ENCODE results near the gene ABCB10. TPM values are rescaled to one million over a fixed set of nuclear protein-coding genes. Genes with fewer than 3 reads are reported as not detected.

ABCB10 gene
- total RNA-seq, 4 donors from 2014 or later: 11.4 to 13.2 (median 12.2) TPM

DNA sequence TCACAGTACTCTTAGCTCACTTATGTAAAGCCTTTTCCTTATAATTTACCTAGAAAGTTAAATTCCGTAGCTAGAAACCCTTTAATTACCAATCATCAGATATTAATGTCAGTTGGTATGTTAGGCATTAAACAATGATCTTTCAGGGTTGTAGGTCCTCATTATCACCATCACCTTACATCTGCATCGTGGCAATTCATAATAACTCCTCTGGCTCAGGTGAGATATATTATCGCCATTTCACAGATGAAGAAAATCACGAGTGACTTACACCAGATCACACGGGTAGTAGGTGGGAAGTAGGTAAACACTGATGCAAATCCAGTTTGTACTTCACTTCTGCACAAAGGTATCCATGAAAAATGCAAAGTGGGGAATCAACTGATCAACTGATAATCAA is 51.0 kb downstream of the ABCB10 start:
- intact Hi-C loops (cut with DNase I; ENCODE audit: low total_unique reads): no loop called here
- no peak for DNase-seq (ENCODE audit: low spot score in 2 of 2)
- H3K4me3 ChIP-seq (ENCODE audit: low read depth, poor library complexity, severe bottlenecking): peak overlapping the region; percentile 82
- 2 to 4% methylated on average over 5 of the region's 5 CpGs for WGBS, 2 donors
- TF ChIP-seq, protein P1, sequence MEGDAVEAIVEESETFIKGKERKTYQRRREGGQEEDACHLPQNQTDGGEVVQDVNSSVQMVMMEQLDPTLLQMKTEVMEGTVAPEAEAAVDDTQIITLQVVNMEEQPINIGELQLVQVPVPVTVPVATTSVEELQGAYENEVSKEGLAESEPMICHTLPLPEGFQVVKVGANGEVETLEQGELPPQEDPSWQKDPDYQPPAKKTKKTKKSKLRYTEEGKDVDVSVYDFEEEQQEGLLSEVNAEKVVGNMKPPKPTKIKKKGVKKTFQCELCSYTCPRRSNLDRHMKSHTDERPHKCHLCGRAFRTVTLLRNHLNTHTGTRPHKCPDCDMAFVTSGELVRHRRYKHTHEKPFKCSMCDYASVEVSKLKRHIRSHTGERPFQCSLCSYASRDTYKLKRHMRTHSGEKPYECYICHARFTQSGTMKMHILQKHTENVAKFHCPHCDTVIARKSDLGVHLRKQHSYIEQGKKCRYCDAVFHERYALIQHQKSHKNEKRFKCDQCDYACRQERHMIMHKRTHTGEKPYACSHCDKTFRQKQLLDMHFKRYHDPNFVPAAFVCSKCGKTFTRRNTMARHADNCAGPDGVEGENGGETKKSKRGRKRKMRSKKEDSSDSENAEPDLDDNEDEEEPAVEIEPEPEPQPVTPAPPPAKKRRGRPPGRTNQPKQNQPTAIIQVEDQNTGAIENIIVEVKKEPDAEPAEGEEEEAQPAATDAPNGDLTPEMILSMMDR (IDR thresholded peaks at IDR 0.05): no peak
- TF ChIP-seq POLR2A (IDR thresholded peaks at IDR 0.05): no peak

DNA sequence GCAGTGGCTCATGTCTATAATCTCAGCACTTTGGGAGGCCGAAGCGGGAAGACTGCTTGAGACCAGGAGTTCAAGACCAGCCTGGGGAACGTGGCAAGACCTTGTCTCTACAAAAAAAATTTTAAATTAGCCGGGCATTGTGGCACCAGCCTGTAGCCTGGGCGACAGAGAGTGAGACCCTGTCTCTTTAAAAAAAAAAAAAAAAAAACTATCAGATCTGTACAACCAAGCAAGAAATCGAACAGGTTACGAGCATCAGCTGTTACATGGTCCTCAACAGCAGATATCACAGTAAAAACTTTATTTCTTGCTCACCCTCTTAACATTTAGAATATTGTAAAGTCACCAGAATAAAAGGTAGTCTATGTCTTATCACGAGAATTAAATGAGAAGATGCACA is 51.9 kb downstream of the ABCB10 start:
- TF ChIP-seq POLR2A (IDR thresholded peaks at IDR 0.05): no peak
- TF ChIP-seq, protein P1 (IDR thresholded peaks at IDR 0.05): no peak
- H3K4me3 ChIP-seq (ENCODE audit: low read depth, poor library complexity, severe bottlenecking): no peak overlapping the region
- no peak for DNase-seq (ENCODE audit: low spot score in 2 of 2)
- intact Hi-C loops (cut with DNase I; ENCODE audit: low total_unique reads): no loop called here
- WGBS, 2 donors: 75 to 80% methylated on average over 8 of the region's 8 CpGs

DNA sequence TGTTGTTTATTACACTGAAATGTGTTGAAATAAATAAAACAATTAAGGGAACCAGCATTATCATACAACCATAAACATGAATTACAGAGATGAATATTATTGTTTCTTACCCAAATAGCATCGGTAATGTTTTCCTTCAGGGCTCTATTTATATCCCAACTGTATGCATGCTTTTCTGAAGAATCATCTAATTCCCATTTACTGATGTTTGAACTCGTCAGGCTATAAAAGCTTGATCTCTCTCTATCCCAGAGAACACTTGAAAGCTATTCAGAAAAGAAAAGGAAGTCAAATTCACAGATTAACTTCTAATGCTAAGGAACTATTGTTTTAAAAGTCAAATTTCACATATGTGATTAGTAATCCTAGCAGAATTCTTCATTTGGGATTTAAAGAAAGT is 62.7 kb downstream of the ABCB10 start:
- 71 to 78% methylated on average over 2 of the region's 2 CpGs for WGBS, 2 donors
- DNase-seq (ENCODE audit: low spot score in 2 of 2): no peak
- intact Hi-C loops (cut with DNase I; ENCODE audit: low total_unique reads): no loop called here
- TF ChIP-seq, protein P1 (IDR thresholded peaks at IDR 0.05): no peak
- no peak for TF ChIP-seq POLR2A (IDR thresholded peaks at IDR 0.05)
- H3K4me3 ChIP-seq (ENCODE audit: low read depth, poor library complexity, severe bottlenecking): no peak overlapping the region

DNA sequence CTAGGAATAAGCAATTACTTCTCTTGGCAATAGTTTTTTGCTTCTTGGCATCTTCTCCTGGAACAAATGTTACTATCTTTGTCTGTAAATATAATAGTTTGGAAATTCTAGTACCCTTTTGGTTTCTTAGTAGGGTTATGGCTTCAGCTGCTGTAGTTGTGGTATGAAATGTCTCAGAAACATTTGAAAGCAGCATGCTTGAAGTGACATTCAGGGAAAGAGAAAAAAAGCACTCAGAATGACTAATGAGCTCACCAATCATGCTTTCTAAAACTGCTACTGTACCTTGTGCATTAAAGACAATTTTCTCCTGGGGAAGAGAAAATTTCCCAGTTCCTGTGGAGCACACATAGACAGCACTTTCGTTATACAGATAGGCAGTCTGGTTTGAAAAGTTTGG is 71.3 kb downstream of the ABCB10 start:
- TF ChIP-seq, protein P1 (IDR thresholded peaks at IDR 0.05): no peak
- no peak for TF ChIP-seq POLR2A (IDR thresholded peaks at IDR 0.05)
- no peak for DNase-seq (ENCODE audit: low spot score in 2 of 2)
- intact Hi-C loops (cut with DNase I; ENCODE audit: low total_unique reads): loop anchor here (10.0 kb wide), 1 partner anchor 232 kb away; no protein-coding TSS in a partner anchor

DNA sequence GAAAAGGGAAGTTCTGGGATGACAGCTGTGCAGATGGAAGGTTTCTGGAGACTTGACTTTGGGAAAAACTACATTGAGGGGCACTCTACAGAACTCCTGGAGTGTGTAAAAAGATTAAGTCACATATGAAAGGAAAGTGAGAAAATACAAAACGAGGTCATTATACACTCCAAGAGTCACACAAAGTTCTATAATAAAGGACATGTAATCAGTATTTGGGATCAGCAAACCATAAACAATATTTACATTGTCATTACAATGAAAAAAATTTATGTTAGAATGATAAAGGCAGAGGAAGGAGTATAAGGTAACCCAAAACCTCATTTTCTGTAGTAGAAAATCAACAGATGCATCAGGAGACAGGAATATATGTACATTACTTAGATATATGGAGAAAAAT is 73.2 kb downstream of the ABCB10 start:
- WGBS, 2 donors: 83 to 91% methylated on average over 1 of the region's 1 CpG
- no peak for TF ChIP-seq POLR2A (IDR thresholded peaks at IDR 0.05)
- TF ChIP-seq, protein P1 (IDR thresholded peaks at IDR 0.05): no peak
- DNase-seq (ENCODE audit: low spot score in 2 of 2): no peak
- intact Hi-C loops (cut with DNase I; ENCODE audit: low total_unique reads): loop anchor here (10.0 kb wide), 1 partner anchor 231 kb away; no protein-coding TSS in a partner anchor
- no peak overlapping the region for H3K4me3 ChIP-seq (ENCODE audit: low read depth, poor library complexity, severe bottlenecking)

More for the DNA sequence above, 71.3 kb downstream of the ABCB10 start:
- 93 to 100% methylated on average over 1 of the region's 1 CpG for WGBS, 2 donors
- H3K4me3 ChIP-seq (ENCODE audit: low read depth, poor library complexity, severe bottlenecking): no peak overlapping the region

DNA sequence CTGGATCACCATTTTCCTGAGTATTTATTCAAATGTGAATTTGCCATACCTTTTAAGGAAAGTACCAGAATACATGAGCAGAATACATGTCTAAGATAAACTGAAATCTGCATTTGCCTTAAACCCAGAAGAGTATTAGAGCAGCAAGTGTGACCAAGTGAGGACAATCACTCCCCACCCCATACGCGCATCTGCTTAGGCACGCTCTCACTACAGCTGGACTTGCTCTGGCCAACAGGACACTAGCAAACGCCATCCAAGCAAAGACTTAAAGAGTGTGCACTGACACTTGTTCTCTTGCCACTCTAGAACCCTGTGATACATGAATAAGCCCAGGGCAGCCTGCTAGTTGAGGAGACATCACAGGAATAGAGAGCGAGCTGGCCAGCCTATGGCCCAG is 76.0 kb downstream of the ABCB10 start:
- no peak for DNase-seq (ENCODE audit: low spot score in 2 of 2)
- 78 to 95% methylated on average over 5 of the region's 5 CpGs for WGBS, 2 donors
- intact Hi-C loops (cut with DNase I; ENCODE audit: low total_unique reads): loop anchor here (10.0 kb wide), 1 partner anchor 228 kb away; no protein-coding TSS in a partner anchor
- TF ChIP-seq, protein P1 (IDR thresholded peaks at IDR 0.05): no peak
- TF ChIP-seq POLR2A (IDR thresholded peaks at IDR 0.05): no peak
- no peak overlapping the region for H3K4me3 ChIP-seq (ENCODE audit: low read depth, poor library complexity, severe bottlenecking)

Data from lower leg skin (tissue), 4 donors.